PFSK-1 (cell line): ENCODE data around the gene ARPC1B.

Experiments
- FOXP2 ChIP-seq: optimal IDR thresholded peaks from 2 replicates; pipeline ENCODE3; 2011; ENCODE audit warnings: borderline replicate concordance, control low read depth, inconsistent platforms; ENCODE audit not compliant: insufficient read depth; ENCODE audit errors: extremely low read length, extremely low read depth
- POLR2AphosphoS5 ChIP-seq: IDR thresholded peaks from 2 replicates; pipeline ENCODE4 v1.6.1; 2012; ENCODE audit warnings: low read depth, mild to moderate bottlenecking, control low read depth, low read length, moderate library complexity
- REST ChIP-seq, 2 experiments: IDR thresholded peaks; 2 replicates each; pipeline versions ENCODE4 v1.6.1 to v1.8.0; 2011 to 2012; ENCODE audit warnings: low read depth in 2 of 2, low read length in 2 of 2, control low read depth in 1 of 2, inconsistent platforms in 1 of 2, mild to moderate bottlenecking in 1 of 2, moderate library complexity in 1 of 2; ENCODE audit not compliant: insufficient read depth in 1 of 2
- SIN3A ChIP-seq: IDR thresholded peaks from 2 replicates; pipeline ENCODE4 v1.6.1; 2012; ENCODE audit warnings: mild to moderate bottlenecking, low read length, moderate library complexity, borderline replicate concordance; ENCODE audit not compliant: insufficient read depth
- TAF1 ChIP-seq: IDR thresholded peaks from 2 replicates; pipeline ENCODE4 v1.6.1; 2012; ENCODE audit warnings: low read length, control low read depth, borderline replicate concordance; ENCODE audit not compliant: insufficient read depth

- TF ChIP-seq SIN3A (no peak), TAF1 (no peak), POLR2AphosphoS5 (no peak), REST (IDR thresholded peaks at IDR 0.05; ENCODE audit: insufficient read depth in 1 of 2, low read depth in 2 of 2, low read length in 2 of 2) (no peak), FOXP2 (no peak)
These were observed 5.7 kb upstream of the ARPC1B start for GRCh38 chr7:99368750-99369389.
